NCI-H524 (cell line): ENCODE measurements around the gene HDAC1.

ENCODE experiments used
- DNase-seq, 2 experiments: peaks; one replicate each; lab custom pipeline; 2025; lab: John Stamatoyannopoulos, UW

The HDAC1 gene

DNA sequence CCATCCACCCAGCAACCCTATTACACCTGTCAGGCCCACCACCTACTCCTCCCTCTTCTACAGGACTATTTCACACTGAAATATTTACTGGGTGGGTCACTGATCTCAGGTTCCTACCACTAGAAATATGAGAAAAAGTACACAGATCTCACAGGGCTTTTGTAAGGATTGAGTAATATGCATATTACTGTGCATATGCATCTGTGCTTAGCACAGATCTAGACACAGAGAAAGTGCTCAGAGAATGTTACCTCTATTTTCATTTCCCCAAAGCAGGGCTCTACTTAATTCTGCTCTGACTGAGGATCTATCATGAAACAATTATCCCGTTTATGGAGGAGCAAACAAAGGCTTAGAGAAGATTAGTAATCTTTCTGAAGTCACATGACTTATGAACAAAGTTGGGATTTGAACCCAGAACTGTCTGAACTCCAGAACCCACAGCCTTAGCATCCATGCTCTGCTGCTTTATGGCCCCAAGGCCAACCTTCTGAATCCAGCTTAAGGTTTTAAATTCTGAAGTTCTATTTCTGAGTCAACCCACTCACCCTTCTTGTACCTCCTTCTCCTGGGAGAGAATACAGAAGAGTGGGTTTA, 82.2 kb downstream of the HDAC1 start:
- DNase-seq: no peak

DNA sequence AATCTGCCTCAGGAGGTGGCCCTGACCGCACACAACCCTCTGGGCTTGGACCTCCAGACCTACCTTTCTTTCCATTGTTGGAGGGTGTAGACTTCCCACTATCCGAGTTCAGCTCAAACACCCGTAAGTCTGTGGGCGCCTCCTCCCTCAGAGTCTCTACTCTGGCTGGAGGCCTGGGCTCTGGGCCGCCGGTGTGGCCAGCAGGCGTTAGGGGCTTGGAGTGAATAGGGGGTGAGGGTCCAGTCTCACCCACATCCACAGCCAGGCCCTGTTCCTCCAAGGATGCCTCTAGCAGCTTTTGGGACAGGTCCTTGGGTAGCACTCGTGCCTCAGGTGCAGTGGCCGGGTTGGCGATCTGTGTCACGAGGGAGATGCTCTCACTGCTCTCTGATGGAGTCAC, 84.3 kb downstream of the HDAC1 start:
- no peak for DNase-seq

DNA sequence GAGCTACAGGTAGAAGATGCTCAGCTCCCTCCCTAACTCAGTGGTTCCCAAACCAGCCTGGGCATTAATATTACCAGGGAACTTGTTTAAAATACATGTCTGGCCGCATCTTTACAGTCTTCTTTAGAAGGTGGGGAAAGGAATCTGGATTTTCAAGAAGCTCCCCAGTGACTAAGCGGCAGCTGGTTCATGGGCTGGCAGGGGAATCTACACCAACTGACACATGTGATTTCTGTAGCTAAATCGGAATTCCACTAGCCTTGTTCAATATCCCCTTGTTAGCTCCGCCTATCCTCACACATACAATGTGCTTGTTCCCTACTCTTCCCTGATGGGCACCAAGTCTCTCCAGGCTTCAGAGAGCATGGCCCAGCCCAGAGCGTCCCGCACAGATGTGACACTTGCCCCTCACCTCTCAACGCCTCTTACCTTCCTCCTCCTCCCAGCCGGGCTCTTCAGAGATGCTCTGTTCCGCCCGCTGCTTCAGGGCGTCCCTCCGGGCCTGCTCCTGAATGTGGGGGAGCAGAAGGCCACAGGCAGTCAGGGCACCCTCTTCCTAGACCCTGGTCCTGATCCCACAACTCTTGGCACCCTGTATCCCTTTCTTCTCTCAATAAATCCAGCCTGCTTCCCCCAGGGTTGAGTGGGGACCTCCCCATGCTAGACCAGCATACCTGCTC, 85.8 kb downstream of the HDAC1 start:
- DNase-seq: no peak

DNA sequence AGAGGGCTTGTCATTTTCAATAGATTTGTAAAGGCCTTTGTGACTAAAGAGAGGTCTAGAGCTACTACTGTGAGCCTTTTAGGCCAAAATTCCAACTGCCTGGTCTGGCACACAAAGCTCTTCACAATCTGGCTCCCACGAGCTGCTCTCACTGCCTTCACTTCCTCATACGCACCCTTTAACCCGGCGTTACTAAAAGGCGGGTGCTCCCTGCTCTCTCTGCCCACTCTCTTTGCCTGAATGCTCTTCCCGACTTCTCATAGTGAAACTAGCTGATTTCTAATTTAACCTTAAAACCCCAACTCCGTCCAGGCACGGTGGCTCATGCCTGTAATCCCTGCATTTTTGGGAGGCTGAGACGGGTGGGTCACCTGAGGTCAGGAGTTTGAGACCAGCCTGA, 88.2 kb downstream of the HDAC1 start:
- DNase-seq: no peak
